ENCODE data around the gene SH2D4B.

Gene SH2D4B

GRCh38 chr10:80509108-80509402 lies 28.6 kb upstream of the SH2D4B start:
- H3K9ac ChIP-seq (ENCODE audit: low read length) = no peak overlapping the region
- no peak overlapping the region for H3K4me3 ChIP-seq (ENCODE audit: low read length)
- H3K36me3 ChIP-seq (ENCODE audit: control insufficient read depth, insufficient read depth, low read length) = peaks cover 23% of the 10 kb centered on the region
- no peaks in the 10 kb centered on the region for H3K27me3 ChIP-seq (ENCODE audit: control insufficient read depth, insufficient read depth, low read length)
- H3K27ac ChIP-seq (ENCODE audit: low read depth, low read length) = no peak overlapping the region
- peaks cover 11% of the 10 kb centered on the region for H3K4me1 ChIP-seq (ENCODE audit: control insufficient read depth, insufficient read depth, low read length)

- H3K4me3 ChIP-seq (ENCODE audit: low read length) = no peak overlapping the region
- no peaks in the 10 kb centered on the region for H3K27me3 ChIP-seq (ENCODE audit: control insufficient read depth, insufficient read depth, low read length)
- peaks cover 10% of the 10 kb centered on the region for H3K4me1 ChIP-seq (ENCODE audit: control insufficient read depth, insufficient read depth, low read length)
- H3K36me3 ChIP-seq (ENCODE audit: control insufficient read depth, insufficient read depth, low read length) = peaks cover 28% of the 10 kb centered on the region
- H3K9ac ChIP-seq (ENCODE audit: low read length) = no peak overlapping the region
- no peak overlapping the region for H3K27ac ChIP-seq (ENCODE audit: low read depth, low read length)
Observed at GRCh38 chr10:80509403-80510161, 28.1 kb upstream of the SH2D4B start.

DNA sequence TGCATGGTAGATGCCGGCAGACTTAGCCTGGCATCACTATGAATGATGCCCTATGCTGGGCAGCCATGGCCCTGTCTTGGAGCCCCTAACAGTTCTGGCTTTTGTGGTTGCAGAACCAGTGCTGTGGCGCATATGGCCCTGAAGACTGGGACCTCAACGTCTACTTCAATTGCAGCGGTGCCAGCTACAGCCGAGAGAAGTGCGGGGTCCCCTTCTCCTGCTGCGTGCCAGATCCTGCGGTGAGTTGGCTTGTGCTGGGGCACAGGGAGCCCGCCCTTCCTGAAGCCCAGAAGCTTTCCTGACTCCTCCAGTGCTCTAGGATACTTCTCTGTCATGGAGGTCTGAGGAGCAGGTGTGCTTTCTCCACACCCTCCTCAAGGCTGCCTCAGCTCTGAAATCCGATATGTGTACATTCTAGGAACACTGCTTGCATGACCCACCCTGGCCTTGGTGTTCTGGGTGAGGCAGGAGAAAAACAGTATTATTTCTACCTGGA lies 25.6 kb upstream of the SH2D4B start:
- Histone ChIP-seq H3K27ac (ENCODE audit: low read depth, low read length) (no peak overlapping the region), H3K4me1 (ENCODE audit: control insufficient read depth, insufficient read depth, low read length) (no peaks in the 10 kb centered on the region), H3K36me3 (ENCODE audit: control insufficient read depth, insufficient read depth, low read length) (peaks cover 27% of the 10 kb centered on the region), H3K27me3 (ENCODE audit: control insufficient read depth, insufficient read depth, low read length) (no peaks in the 10 kb centered on the region), H3K4me3 (ENCODE audit: low read length) (no peak overlapping the region), H3K9ac (ENCODE audit: low read length) (no peak overlapping the region)

GRCh38 chr10:80513106-80513505 lies 24.6 kb upstream of the SH2D4B start:
- no peaks in the 10 kb centered on the region for H3K4me1 ChIP-seq (ENCODE audit: control insufficient read depth, insufficient read depth, low read length)
- peaks cover 30% of the 10 kb centered on the region for H3K36me3 ChIP-seq (ENCODE audit: control insufficient read depth, insufficient read depth, low read length)

GRCh38 chr10:80515511-80515910 lies 22.2 kb upstream of the SH2D4B start:
- H3K9ac ChIP-seq (ENCODE audit: low read length) = no peak overlapping the region
- H3K27ac ChIP-seq (ENCODE audit: low read depth, low read length) = no peak overlapping the region
- no peaks in the 10 kb centered on the region for H3K27me3 ChIP-seq (ENCODE audit: control insufficient read depth, insufficient read depth, low read length)
- H3K4me1 ChIP-seq (ENCODE audit: control insufficient read depth, insufficient read depth, low read length) = no peaks in the 10 kb centered on the region
- H3K4me3 ChIP-seq (ENCODE audit: low read length) = no peak overlapping the region
- peaks cover 35% of the 10 kb centered on the region for H3K36me3 ChIP-seq (ENCODE audit: control insufficient read depth, insufficient read depth, low read length)

More at GRCh38 chr10:80513106-80513505, 24.6 kb upstream of the SH2D4B start:
- no peak overlapping the region for H3K4me3 ChIP-seq (ENCODE audit: low read length)
- no peak overlapping the region for H3K27ac ChIP-seq (ENCODE audit: low read depth, low read length)
- H3K27me3 ChIP-seq (ENCODE audit: control insufficient read depth, insufficient read depth, low read length) = no peaks in the 10 kb centered on the region
- H3K9ac ChIP-seq (ENCODE audit: low read length) = no peak overlapping the region

GRCh38 chr10:80515941-80516340 lies 21.8 kb upstream of the SH2D4B start:
- H3K27ac ChIP-seq (ENCODE audit: low read depth, low read length) = no peak overlapping the region
- H3K36me3 ChIP-seq (ENCODE audit: control insufficient read depth, insufficient read depth, low read length) = peaks cover 35% of the 10 kb centered on the region
- no peaks in the 10 kb centered on the region for H3K27me3 ChIP-seq (ENCODE audit: control insufficient read depth, insufficient read depth, low read length)
- H3K4me1 ChIP-seq (ENCODE audit: control insufficient read depth, insufficient read depth, low read length) = no peaks in the 10 kb centered on the region
- no peak overlapping the region for H3K4me3 ChIP-seq (ENCODE audit: low read length)
- no peak overlapping the region for H3K9ac ChIP-seq (ENCODE audit: low read length)

DNA sequence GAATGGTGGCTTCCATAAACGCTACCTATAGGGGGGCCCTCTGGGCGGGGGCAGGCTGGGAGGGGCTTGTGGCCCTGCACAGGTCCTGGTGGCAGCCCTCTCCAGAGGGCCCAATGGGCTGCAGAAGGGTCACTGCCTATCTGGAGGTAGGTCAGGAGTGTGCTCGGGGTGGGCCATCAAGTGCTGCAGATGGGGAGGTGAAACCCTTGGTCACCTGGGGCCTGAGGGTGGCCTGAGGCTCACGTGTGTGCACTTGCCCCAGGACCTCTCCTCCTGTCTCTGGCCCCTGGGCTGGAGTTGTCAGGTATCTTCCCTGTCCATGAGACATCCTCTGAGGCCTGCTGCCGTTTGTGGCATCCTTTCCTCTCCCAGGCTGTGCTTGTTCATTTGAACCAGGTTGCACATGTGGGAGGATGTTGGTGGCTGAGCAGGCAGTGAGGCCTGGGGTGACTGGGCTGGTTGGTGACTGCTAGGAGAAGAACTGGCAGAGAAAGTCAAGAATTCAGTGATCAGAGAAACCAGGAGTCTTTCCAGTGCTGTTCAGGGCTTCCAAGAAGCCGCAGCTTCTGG lies 21.1 kb upstream of the SH2D4B start:
- Histone ChIP-seq H3K4me3 (ENCODE audit: low read length) (no peak overlapping the region), H3K27me3 (ENCODE audit: control insufficient read depth, insufficient read depth, low read length) (no peaks in the 10 kb centered on the region), H3K9ac (ENCODE audit: low read length) (no peak overlapping the region), H3K27ac (ENCODE audit: low read depth, low read length) (no peak overlapping the region), H3K36me3 (ENCODE audit: control insufficient read depth, insufficient read depth, low read length) (peaks cover 35% of the 10 kb centered on the region), H3K4me1 (ENCODE audit: control insufficient read depth, insufficient read depth, low read length) (no peaks in the 10 kb centered on the region)

DNA sequence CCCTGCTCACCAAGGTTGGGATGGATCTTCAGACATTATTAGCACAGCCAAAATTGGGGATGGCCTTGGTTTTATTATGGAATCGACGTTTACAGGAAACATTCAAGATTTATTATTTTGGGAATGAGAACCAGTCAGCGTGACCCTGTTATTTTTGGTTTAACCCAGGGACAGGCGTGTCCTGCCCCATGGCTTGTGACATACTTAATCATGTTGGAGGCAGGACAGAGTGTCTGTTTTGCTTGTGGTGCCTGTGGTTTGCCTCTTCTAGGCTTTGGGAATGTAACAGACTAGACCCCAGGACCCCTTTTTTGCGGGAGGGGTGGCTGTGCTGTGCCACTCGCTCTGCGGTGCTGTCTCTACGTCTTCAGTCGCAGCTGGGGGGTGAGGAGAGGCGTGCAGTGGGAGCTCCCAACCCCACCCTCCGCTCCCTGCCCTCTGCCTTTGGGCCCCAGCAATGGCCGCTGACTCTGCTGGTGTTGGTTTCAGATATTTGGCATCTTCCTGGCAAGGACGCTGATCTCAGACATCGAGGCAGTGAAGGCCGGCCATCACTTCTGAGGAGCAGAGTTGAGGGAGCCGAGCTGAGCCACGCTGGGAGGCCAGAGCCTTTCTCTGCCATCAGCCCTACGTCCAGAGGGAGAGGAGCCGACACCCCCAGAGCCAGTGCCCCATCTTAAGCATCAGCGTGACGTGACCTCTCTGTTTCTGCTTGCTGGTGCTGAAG lies 20.1 kb upstream of the SH2D4B start:
- Histone ChIP-seq H3K27ac (ENCODE audit: low read depth, low read length) (no peak overlapping the region), H3K4me3 (ENCODE audit: low read length) (no peak overlapping the region), H3K27me3 (ENCODE audit: control insufficient read depth, insufficient read depth, low read length) (no peaks in the 10 kb centered on the region), H3K4me1 (ENCODE audit: control insufficient read depth, insufficient read depth, low read length) (no peaks in the 10 kb centered on the region), H3K9ac (ENCODE audit: low read length) (no peak overlapping the region), H3K36me3 (ENCODE audit: control insufficient read depth, insufficient read depth, low read length) (peaks cover 31% of the 10 kb centered on the region)

- Histone ChIP-seq H3K36me3 (ENCODE audit: control insufficient read depth, insufficient read depth, low read length) (peaks cover 24% of the 10 kb centered on the region), H3K27ac (ENCODE audit: low read depth, low read length) (no peak overlapping the region)
Observed at GRCh38 chr10:80518143-80518806, 19.4 kb upstream of the SH2D4B start.

GRCh38 chr10:80518807-80519360 lies 18.8 kb upstream of the SH2D4B start:
- no peaks in the 10 kb centered on the region for H3K4me1 ChIP-seq (ENCODE audit: control insufficient read depth, insufficient read depth, low read length)
- no peaks in the 10 kb centered on the region for H3K27me3 ChIP-seq (ENCODE audit: control insufficient read depth, insufficient read depth, low read length)
- peaks cover 24% of the 10 kb centered on the region for H3K36me3 ChIP-seq (ENCODE audit: control insufficient read depth, insufficient read depth, low read length)
- H3K9ac ChIP-seq (ENCODE audit: low read length) = no peak overlapping the region
- H3K4me3 ChIP-seq (ENCODE audit: low read length) = no peak overlapping the region
- H3K27ac ChIP-seq (ENCODE audit: low read depth, low read length) = no peak overlapping the region

More at GRCh38 chr10:80518143-80518806, 19.4 kb upstream of the SH2D4B start:
- H3K4me1 ChIP-seq (ENCODE audit: control insufficient read depth, insufficient read depth, low read length) = no peaks in the 10 kb centered on the region
- no peak overlapping the region for H3K4me3 ChIP-seq (ENCODE audit: low read length)
- no peaks in the 10 kb centered on the region for H3K27me3 ChIP-seq (ENCODE audit: control insufficient read depth, insufficient read depth, low read length)
- H3K9ac ChIP-seq (ENCODE audit: low read length) = no peak overlapping the region

- no peak overlapping the region for H3K27ac ChIP-seq (ENCODE audit: low read depth, low read length)
- peaks cover 15% of the 10 kb centered on the region for H3K36me3 ChIP-seq (ENCODE audit: control insufficient read depth, insufficient read depth, low read length)
Observed at GRCh38 chr10:80519936-80520650, 17.6 kb upstream of the SH2D4B start.

More at GRCh38 chr10:80519936-80520650, 17.6 kb upstream of the SH2D4B start:
- Histone ChIP-seq H3K4me1 (ENCODE audit: control insufficient read depth, insufficient read depth, low read length) (no peaks in the 10 kb centered on the region), H3K4me3 (ENCODE audit: low read length) (no peak overlapping the region), H3K27me3 (ENCODE audit: control insufficient read depth, insufficient read depth, low read length) (no peaks in the 10 kb centered on the region), H3K9ac (ENCODE audit: low read length) (no peak overlapping the region)
